ENCODE data around the gene AP3M1. TPM values are rescaled to one million over a fixed set of nuclear protein-coding genes. Genes with fewer than 3 reads are reported as not detected.

The AP3M1 gene
- total RNA-seq, 1 donor: 55.8 TPM

GRCh38 chr10:74175510-74176379, 25.1 kb upstream of the AP3M1 start:
- no peak for TF ChIP-seq CTCF (IDR thresholded peaks at IDR 0.05; ENCODE audit: insufficient read depth, low read length)
- DNase-seq (ENCODE audit: low read depth): no peak
- peak overlapping the region; percentile 98 for H3K4me3 ChIP-seq (ENCODE audit: low read depth, low read length)

GRCh38 chr10:74174521-74174920, 23.9 kb upstream of the AP3M1 start:
- H3K4me3 ChIP-seq (ENCODE audit: low read depth, low read length): no peak overlapping the region
- TF ChIP-seq CTCF (IDR thresholded peaks at IDR 0.05; ENCODE audit: insufficient read depth, low read length): no peak
- no peak for DNase-seq (ENCODE audit: low read depth)

GRCh38 chr10:74171625-74172024, 21.0 kb upstream of the AP3M1 start:
- H3K4me3 ChIP-seq (ENCODE audit: low read depth, low read length): no peak overlapping the region
- TF ChIP-seq CTCF (IDR thresholded peaks at IDR 0.05; ENCODE audit: insufficient read depth, low read length): no peak
- DNase-seq (ENCODE audit: low read depth): no peak

- H3K4me3 ChIP-seq (ENCODE audit: low read depth, low read length): no peak overlapping the region
- no peak for TF ChIP-seq CTCF (IDR thresholded peaks at IDR 0.05; ENCODE audit: insufficient read depth, low read length)
- no peak for DNase-seq (ENCODE audit: low read depth)
These were observed 16.8 kb upstream of the AP3M1 start for GRCh38 chr10:74167443-74167842.

GRCh38 chr10:74165530-74165901, 14.9 kb upstream of the AP3M1 start:
- no peak for TF ChIP-seq CTCF (IDR thresholded peaks at IDR 0.05; ENCODE audit: insufficient read depth, low read length)
- no peak overlapping the region for H3K4me3 ChIP-seq (ENCODE audit: low read depth, low read length)
- no peak for DNase-seq (ENCODE audit: low read depth)

GRCh38 chr10:74164716-74165529, 14.3 kb upstream of the AP3M1 start:
- TF ChIP-seq CTCF (IDR thresholded peaks at IDR 0.05; ENCODE audit: insufficient read depth, low read length): no peak
- DNase-seq (ENCODE audit: low read depth): no peak
- H3K4me3 ChIP-seq (ENCODE audit: low read depth, low read length): no peak overlapping the region
